Thyroid gland (tissue), 4 donors: Measurements from ENCODE around the gene PCSK2. TPM values are rescaled to one million over a fixed set of nuclear protein-coding genes. Genes with fewer than 3 reads are reported as not detected.

ENCODE experiments used
- DNase-seq, 2 donors: peaks; one replicate each; pipeline ENCODE4 v3.0.0-alpha.2; 2019
- H3K27ac ChIP-seq, 3 donors: fragments of 200-600 bp; sonication (generic); 1 replicate in 2 of 3; 2 replicates in 1 of 3; pipeline ENCODE4 v1.5.1; 2016 to 2019; ENCODE audit warnings: mild to moderate bottlenecking in 1 of 3, moderate library complexity in 1 of 3
- H3K27me3 ChIP-seq: fragments of 200-600 bp; sonication (generic); one replicate; pipeline ENCODE4 v1.5.1; 2019
- H3K36me3 ChIP-seq, 2 donors: fragments of 200-600 bp; sonication (generic); one replicate each; pipeline ENCODE4 v1.5.1; 2016 to 2019
- H3K4me1 ChIP-seq, 2 donors: fragments of 200-600 bp; sonication (generic); one replicate each; pipeline ENCODE4 v1.5.1; 2017 to 2019
- H3K4me3 ChIP-seq, 3 donors: fragments of 200-600 bp; sonication (generic); replicated peaks in 1 of 3; 1 replicate in 2 of 3; 2 replicates in 1 of 3; pipeline ENCODE4 v1.5.1; 2016; ENCODE audit warnings: mild to moderate bottlenecking in 1 of 3
- H3K9me3 ChIP-seq: fragments of 200-600 bp; sonication (generic); one replicate; pipeline ENCODE4 v1.5.1; 2017
- CTCF ChIP-seq, 6 experiments: fragments of 200-600 bp in 3 of 6; fragments of 450-650 bp in 3 of 6; sonication (generic) in 3 of 6; IDR thresholded peaks; one replicate each; pipeline ENCODE4 v1.5.1; 2016 to 2019; ENCODE audit warnings: antibody characterized with exemption in 6 of 6, mild to moderate bottlenecking in 2 of 6, inconsistent platforms in 1 of 6, moderate library complexity in 1 of 6
- POLR2A ChIP-seq, 2 donors: fragments of 450-650 bp; IDR thresholded peaks; one replicate each; pipeline ENCODE4 v1.6.1; 2017; ENCODE audit warnings: antibody characterized with exemption in 2 of 2, mild to moderate bottlenecking in 2 of 2, moderate library complexity in 1 of 2
- WGBS, 2 donors: methylation state at CpG; one replicate each; pipeline ENCODE4 v1.1.5; 2017; 5-methylcytosine and 5-hydroxymethylcytosine counted together
- intact Hi-C: fragments of 100-400 bp; cut with DNase I; formaldehyde crosslinking; loops from one replicate; pipeline ENCODE4 v1.15.1; 2023
- total RNA-seq, 4 donors: library from RNA; depleted of rRNA; stranded (reverse); fragments of >200 nt; gene quantifications; one replicate each; pipeline ENCODE4 v1.2.3, GENCODE V29; 2016

Gene PCSK2
- total RNA-seq, 4 donors from 2014 or later = 43.2 to 242 (median 112) TPM

- H3K4me3 ChIP-seq = no peak overlapping the region
- intact Hi-C loops = loop anchor here (10.0 kb wide), 2 partner anchors 391 to 491 kb away; no protein-coding TSS in a partner anchor
- no peaks in the 10 kb centered on the region for H3K9me3 ChIP-seq
- WGBS, 2 donors = 46 to 48% methylated on average over 23 of the region's 23 CpGs
- no peak for DNase-seq
- no peak overlapping the region for H3K27ac ChIP-seq
- TF ChIP-seq CTCF (IDR thresholded peaks at IDR 0.05) = no peak
- no peak for TF ChIP-seq POLR2A (IDR thresholded peaks at IDR 0.05)
- H3K27me3 ChIP-seq = no peaks in the 10 kb centered on the region
- peaks cover 5 to 10% of the 10 kb centered on the region in 2 donors for H3K4me1 ChIP-seq
- H3K36me3 ChIP-seq = no peaks in the 10 kb centered on the region
Observed at GRCh38 chr20:17504066-17504897, 277.4 kb downstream of the PCSK2 start.

GRCh38 chr20:17504898-17505635 lies 278.2 kb downstream of the PCSK2 start:
- Histone ChIP-seq H3K9me3 (no peaks in the 10 kb centered on the region), H3K36me3 (no peaks in the 10 kb centered on the region), H3K4me1 (peaks cover 5 to 10% of the 10 kb centered on the region in 2 donors), H3K4me3 (peak overlapping the region in 1 of 3 donors; percentile 18), H3K27ac (peak overlapping the region in 1 of 3 donors; percentile 1), H3K27me3 (no peaks in the 10 kb centered on the region)
- WGBS, 2 donors = 3 to 6% methylated on average over 12 to 14 of the region's 30 CpGs
- intact Hi-C loops = loop anchor here (10.0 kb wide), 2 partner anchors 390 to 490 kb away; no protein-coding TSS in a partner anchor
- peak; percentile 30 to 34 for DNase-seq
- TF ChIP-seq CTCF (IDR thresholded peaks at IDR 0.05) (peak in 5 of 6 experiments; percentile 37 to 84 (median 65)), POLR2A (IDR thresholded peaks at IDR 0.05) (peak in 1 of 2 donors; percentile 8)

GRCh38 chr20:17505636-17506517 lies 279.0 kb downstream of the PCSK2 start:
- intact Hi-C loops = loop anchor here (10.0 kb wide), 2 partner anchors 389 to 489 kb away; no protein-coding TSS in a partner anchor
- DNase-seq = no peak
- Histone ChIP-seq H3K36me3 (no peaks in the 10 kb centered on the region), H3K4me1 (peaks cover 5 to 9% of the 10 kb centered on the region in 2 donors), H3K4me3 (no peak overlapping the region), H3K27ac (peak overlapping the region in 1 of 3 donors; percentile 1), H3K27me3 (no peaks in the 10 kb centered on the region), H3K9me3 (no peaks in the 10 kb centered on the region)
- WGBS, 2 donors = 86 to 92% methylated on average over 19 of the region's 19 CpGs
- TF ChIP-seq POLR2A (IDR thresholded peaks at IDR 0.05) = no peak
- TF ChIP-seq CTCF (IDR thresholded peaks at IDR 0.05) = no peak

- no peak overlapping the region for H3K27ac ChIP-seq
- intact Hi-C loops = loop anchor here (10.0 kb wide), 2 partner anchors 388 to 488 kb away; no protein-coding TSS in a partner anchor
- TF ChIP-seq CTCF (IDR thresholded peaks at IDR 0.05) = no peak
- no peak for TF ChIP-seq POLR2A (IDR thresholded peaks at IDR 0.05)
- DNase-seq = no peak
- WGBS, 2 donors = 95% methylated on average over 2 of the region's 2 CpGs
- no peak overlapping the region for H3K4me3 ChIP-seq
- H3K9me3 ChIP-seq = no peaks in the 10 kb centered on the region
- H3K4me1 ChIP-seq = peaks cover 0 to under 1% of the 10 kb centered on the region in 2 donors
- no peaks in the 10 kb centered on the region for H3K36me3 ChIP-seq
- H3K27me3 ChIP-seq = no peaks in the 10 kb centered on the region
Observed at GRCh38 chr20:17507032-17507431, 280.2 kb downstream of the PCSK2 start.
